Upper lobe of left lung (tissue), 6 donors: ENCODE data around the gene RGMA. TPM values are rescaled to one million over a fixed set of nuclear protein-coding genes. Genes with fewer than 3 reads are reported as not detected.

Experiments used
- ATAC-seq, 2 donors: fragments of 200-7000 bp; cut with Tn5 transposase; one replicate each; pipeline ENCODE4 v1.9.1; 2022; ENCODE audit warnings: mild to moderate bottlenecking in 2 of 2, moderate library complexity in 2 of 2; ENCODE audit not compliant: low FRiP score in 2 of 2
- DNase-seq, 2 donors: peaks; one replicate each; pipeline ENCODE4 v3.0.0-alpha.2; 2019 to 2020
- H3K27ac ChIP-seq, 4 donors: fragments of 200-600 bp; sonication (generic); one replicate each; pipeline ENCODE4 v1.5.1; 2016 to 2019
- H3K27me3 ChIP-seq, 4 donors: fragments of 200-600 bp; sonication (generic); one replicate each; pipeline ENCODE4 v1.5.1; 2017 to 2019
- H3K36me3 ChIP-seq, 4 donors: fragments of 200-600 bp; sonication (generic); one replicate each; pipeline ENCODE4 v1.5.1; 2016 to 2019
- H3K4me1 ChIP-seq, 4 donors: fragments of 200-600 bp; sonication (generic); one replicate each; pipeline ENCODE4 v1.5.1; 2018 to 2019
- H3K4me3 ChIP-seq, 4 donors: fragments of 200-600 bp; sonication (generic); one replicate each; pipeline ENCODE4 v1.5.1; 2017 to 2019; ENCODE audit warnings: mild to moderate bottlenecking in 2 of 4, moderate library complexity in 1 of 4
- H3K9me3 ChIP-seq, 4 donors: fragments of 200-600 bp; sonication (generic); one replicate each; pipeline ENCODE4 v1.5.1; 2018 to 2019
- EP300 ChIP-seq, 4 donors: sonication (generic); formaldehyde crosslinking; IDR thresholded peaks; one replicate each; pipeline ENCODE4 v1.5.1; 2017; ENCODE audit warnings: antibody characterized with exemption in 4 of 4, control low read depth in 2 of 4
- POLR2A ChIP-seq, 4 donors: fragments of 450-650 bp; IDR thresholded peaks; one replicate each; pipeline ENCODE4 v1.5.1; 2016 to 2017; ENCODE audit warnings: antibody characterized with exemption in 4 of 4, mild to moderate bottlenecking in 2 of 4
- POLR2AphosphoS5 ChIP-seq, 2 donors: sonication (generic); formaldehyde crosslinking; IDR thresholded peaks; one replicate each; pipeline ENCODE4 v1.5.1; 2017; ENCODE audit warnings: antibody characterized with exemption in 2 of 2
- WGBS, 2 donors: methylation state at CpG; one replicate each; pipeline ENCODE4 v1.1.5; 2017 to 2018; 5-methylcytosine and 5-hydroxymethylcytosine counted together
- total RNA-seq, 6 donors: library from RNA; depleted of rRNA in 4 of 6; stranded (reverse); fragments of >200 nt in 4 of 6; gene quantifications; one replicate each; pipeline versions ENCODE4 v1.1.0 to v1.2.1, GENCODE V29; 2016 to 2021
- TF ChIP-seq, protein P1 (sequence below), 6 experiments: fragments of 450-650 bp in 4 of 6; fragments of 200-600 bp in 2 of 6; sonication (generic) in 2 of 6; IDR thresholded peaks; one replicate each; pipeline ENCODE4 v1.5.1; 2016 to 2019; ENCODE audit warnings: antibody characterized with exemption in 6 of 6
- donor health status: DM: no; HTN: no; CAD: no; lungs with moderate emphysema.
- donor health status: DM: no; HTN: yes; CAD: no; lungs with severe emphysema.

Gene RGMA
- total RNA-seq, 6 donors from 2014 or later, result 2.3 to 14.2 (median 4.8) TPM

DNA sequence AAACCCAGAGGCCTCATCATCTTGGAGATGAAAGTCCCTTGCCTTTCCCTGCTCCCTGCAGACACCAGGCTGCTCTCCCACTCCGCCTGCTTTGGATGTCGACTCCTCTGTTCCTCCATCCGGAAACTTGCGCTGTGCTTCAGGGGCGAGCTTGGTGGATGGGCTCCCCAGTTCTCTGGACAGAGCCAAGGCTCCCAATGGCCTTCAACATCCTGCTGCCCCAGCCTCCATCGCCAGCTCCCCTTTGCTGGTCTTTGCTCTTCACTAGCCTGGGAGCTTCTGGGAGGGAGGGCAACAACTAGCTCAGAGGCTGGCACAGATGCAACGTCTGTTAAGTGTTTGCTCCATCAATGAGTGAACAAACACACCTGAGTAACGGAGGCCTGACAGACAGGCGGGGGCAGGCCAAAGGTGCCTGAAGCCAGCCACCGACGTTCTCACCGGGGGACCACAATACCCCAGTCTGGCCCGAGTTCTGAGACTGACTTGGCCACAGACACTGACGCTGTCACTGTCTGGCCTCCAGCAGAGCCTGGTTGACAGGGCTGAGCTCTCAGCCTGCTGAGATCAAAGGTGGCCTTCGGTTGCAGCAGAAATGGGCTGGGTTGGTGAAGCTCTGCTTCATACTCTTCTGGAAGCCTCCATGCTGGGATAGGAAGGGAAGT, 39.0 kb downstream of the RGMA start:
- Histone ChIP-seq H3K4me1 (peaks cover 0 to 32% (median 14%) of the 10 kb centered on the region in 4 donors), H3K4me3 (no peak overlapping the region), H3K27ac (no peak overlapping the region), H3K36me3 (peaks cover 0 to 2% (median 0%) of the 10 kb centered on the region in 4 donors), H3K27me3 (no peaks in the 10 kb centered on the region), H3K9me3 (peaks cover 0 to 8% (median 0%) of the 10 kb centered on the region in 4 donors)
- ATAC-seq (peak in 1 of 2 donors; percentile 3), DNase-seq (peak; percentile 29 to 68)
- TF ChIP-seq, protein P1, sequence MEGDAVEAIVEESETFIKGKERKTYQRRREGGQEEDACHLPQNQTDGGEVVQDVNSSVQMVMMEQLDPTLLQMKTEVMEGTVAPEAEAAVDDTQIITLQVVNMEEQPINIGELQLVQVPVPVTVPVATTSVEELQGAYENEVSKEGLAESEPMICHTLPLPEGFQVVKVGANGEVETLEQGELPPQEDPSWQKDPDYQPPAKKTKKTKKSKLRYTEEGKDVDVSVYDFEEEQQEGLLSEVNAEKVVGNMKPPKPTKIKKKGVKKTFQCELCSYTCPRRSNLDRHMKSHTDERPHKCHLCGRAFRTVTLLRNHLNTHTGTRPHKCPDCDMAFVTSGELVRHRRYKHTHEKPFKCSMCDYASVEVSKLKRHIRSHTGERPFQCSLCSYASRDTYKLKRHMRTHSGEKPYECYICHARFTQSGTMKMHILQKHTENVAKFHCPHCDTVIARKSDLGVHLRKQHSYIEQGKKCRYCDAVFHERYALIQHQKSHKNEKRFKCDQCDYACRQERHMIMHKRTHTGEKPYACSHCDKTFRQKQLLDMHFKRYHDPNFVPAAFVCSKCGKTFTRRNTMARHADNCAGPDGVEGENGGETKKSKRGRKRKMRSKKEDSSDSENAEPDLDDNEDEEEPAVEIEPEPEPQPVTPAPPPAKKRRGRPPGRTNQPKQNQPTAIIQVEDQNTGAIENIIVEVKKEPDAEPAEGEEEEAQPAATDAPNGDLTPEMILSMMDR (IDR thresholded peaks at IDR 0.05), result no peak
- TF ChIP-seq POLR2A (IDR thresholded peaks at IDR 0.05) (no peak), POLR2AphosphoS5 (IDR thresholded peaks at IDR 0.05) (no peak), EP300 (IDR thresholded peaks at IDR 0.05) (no peak)
- 75 to 83% methylated on average over 10 to 15 of the region's 15 CpGs for WGBS, 2 donors

- DNase-seq (no peak), ATAC-seq (no peak)
- H3K36me3 ChIP-seq, result peaks cover 0 to 11% (median 0%) of the 10 kb centered on the region in 4 donors
- no peak overlapping the region for H3K4me3 ChIP-seq
- H3K27ac ChIP-seq, result no peak overlapping the region
- peaks cover 0 to 32% (median 14%) of the 10 kb centered on the region in 4 donors for H3K4me1 ChIP-seq
- TF ChIP-seq EP300 (IDR thresholded peaks at IDR 0.05), result no peak
- no peak for TF ChIP-seq POLR2A (IDR thresholded peaks at IDR 0.05)
- TF ChIP-seq, protein P1 (IDR thresholded peaks at IDR 0.05), result no peak
- TF ChIP-seq POLR2AphosphoS5 (IDR thresholded peaks at IDR 0.05), result no peak
- peaks cover 0 to 8% (median 0%) of the 10 kb centered on the region in 4 donors for H3K9me3 ChIP-seq
- no peaks in the 10 kb centered on the region for H3K27me3 ChIP-seq
- 65 to 67% methylated on average over 7 to 8 of the region's 8 CpGs for WGBS, 2 donors
Measured at GRCh38 chr15:93049233-93049632, 39.8 kb downstream of the RGMA start.

- ATAC-seq (peak in 1 of 2 donors; percentile 1), DNase-seq (peak; percentile 86 to 88)
Measured at GRCh38 chr15:93048759-93049161, 40.3 kb downstream of the RGMA start.

DNA sequence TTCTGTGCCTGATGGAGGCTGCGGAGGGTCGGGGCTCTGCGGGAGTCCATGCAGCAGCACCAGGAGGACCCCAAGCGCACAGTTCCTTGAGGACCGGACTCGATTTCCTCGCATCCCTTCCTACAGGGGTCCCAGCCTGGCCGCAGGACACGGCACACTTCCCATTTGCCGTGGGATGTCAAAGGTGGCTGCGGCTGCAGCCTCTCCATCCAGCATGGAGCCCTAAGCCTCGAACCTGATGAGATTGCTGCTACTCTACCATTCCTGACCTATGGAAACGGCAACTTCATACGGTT, 40.6 kb downstream of the RGMA start:
- Histone ChIP-seq H3K4me3 (no peak overlapping the region), H3K36me3 (peaks cover 0 to 11% (median 0%) of the 10 kb centered on the region in 4 donors), H3K27me3 (no peaks in the 10 kb centered on the region), H3K9me3 (peaks cover 0 to 8% (median 0%) of the 10 kb centered on the region in 4 donors), H3K27ac (no peak overlapping the region), H3K4me1 (peaks cover 0 to 32% (median 14%) of the 10 kb centered on the region in 4 donors)
- WGBS, 2 donors, result 74 to 85% methylated on average over 12 to 14 of the region's 14 CpGs
- DNase-seq, result peak in 1 of 2 donors; percentile 52
- TF ChIP-seq EP300 (IDR thresholded peaks at IDR 0.05), result no peak
- TF ChIP-seq POLR2A (IDR thresholded peaks at IDR 0.05), result no peak
- no peak for ATAC-seq

More at GRCh38 chr15:93048759-93049161, 40.3 kb downstream of the RGMA start:
- Histone ChIP-seq H3K36me3 (peaks cover 0 to 11% (median 0%) of the 10 kb centered on the region in 4 donors), H3K4me3 (no peak overlapping the region), H3K9me3 (peaks cover 0 to 8% (median 0%) of the 10 kb centered on the region in 4 donors), H3K4me1 (peaks cover 0 to 32% (median 14%) of the 10 kb centered on the region in 4 donors), H3K27me3 (no peaks in the 10 kb centered on the region), H3K27ac (no peak overlapping the region)
- TF ChIP-seq POLR2A (IDR thresholded peaks at IDR 0.05), result no peak
- TF ChIP-seq, protein P1 (IDR thresholded peaks at IDR 0.05), result no peak
- TF ChIP-seq EP300 (IDR thresholded peaks at IDR 0.05), result no peak
- no peak for TF ChIP-seq POLR2AphosphoS5 (IDR thresholded peaks at IDR 0.05)
- WGBS, 2 donors, result 46 to 52% methylated on average over 6 to 14 of the region's 16 CpGs

GRCh38 chr15:93047621-93048425, 41.2 kb downstream of the RGMA start:
- ATAC-seq, result peak in 1 of 2 donors; percentile 66
- WGBS, 2 donors, result 52 to 56% methylated on average over 17 to 18 of the region's 18 CpGs

More at GRCh38 chr15:93047621-93048425, 41.2 kb downstream of the RGMA start:
- H3K4me3 ChIP-seq, result no peak overlapping the region
- TF ChIP-seq EP300 (IDR thresholded peaks at IDR 0.05) (no peak), POLR2AphosphoS5 (IDR thresholded peaks at IDR 0.05) (no peak), POLR2A (IDR thresholded peaks at IDR 0.05) (no peak)
- TF ChIP-seq, protein P1 (IDR thresholded peaks at IDR 0.05), result no peak
- peaks cover 0 to 8% (median 0%) of the 10 kb centered on the region in 4 donors for H3K9me3 ChIP-seq
- H3K36me3 ChIP-seq, result peaks cover 0 to 11% (median 0%) of the 10 kb centered on the region in 4 donors
- peak overlapping the region in 1 of 4 donors; percentile 13 for H3K27ac ChIP-seq
- peak; percentile 55 to 80 for DNase-seq
- no peaks in the 10 kb centered on the region for H3K27me3 ChIP-seq
- peaks cover 0 to 32% (median 14%) of the 10 kb centered on the region in 4 donors for H3K4me1 ChIP-seq
